ENCODE measurements around the gene CCDC142. TPM values are rescaled to one million over a fixed set of nuclear protein-coding genes. Genes with fewer than 3 reads are reported as not detected.
A peak's percentile ranks its signal among the peaks of the same experiment; 100 is the strongest.

CCDC142 gene
- polyA plus RNA-seq, 1 of the 3 experiments (the other 2 are of a cell fraction) = 8.7 TPM

- H3K27me3 ChIP-seq (ENCODE audit: insufficient read depth) = no peaks in the 10 kb centered on the region
- WGBS (ENCODE audit: low lambda C conversion rate) = 1% methylated on average over 30 of the region's 46 CpGs
- H3K9ac ChIP-seq = peak overlapping the region; percentile 68
- no peaks in the 10 kb centered on the region for H4K20me1 ChIP-seq (ENCODE audit: insufficient read depth)
- H3K79me2 ChIP-seq (ENCODE audit: insufficient read depth) = peaks cover 29% of the 10 kb centered on the region
- H3K27ac ChIP-seq (ENCODE audit: low read depth in 2 of 2, low read length in 1 of 2) = peak overlapping the region; percentile 69 to 99; a peak in 3 of 4 replicates
- H3K9me2 ChIP-seq = no peaks in the 10 kb centered on the region
- TF ChIP-seq ELF1 (IDR thresholded peaks at IDR 0.05) (peak; percentile 21; the same call in 1 of the 2 replicates), NFIC (IDR thresholded peaks at IDR 0.05; ENCODE audit: borderline replicate concordance) (no peak; the same call in 1 of the 2 replicates), GATA2 (CRISPR knock-in tag; IDR thresholded peaks at IDR 0.05) (no peak), POLR2AphosphoS5 (IDR thresholded peaks at IDR 0.05; ENCODE audit: low read depth, low read length) (peak; percentile 59), SMC3 (IDR thresholded peaks at IDR 0.05; ENCODE audit: low read depth, low read length) (no peak), ZBTB33 (IDR thresholded peaks at IDR 0.05; ENCODE audit: borderline replicate concordance, low read depth) (0 out of 2 replicates have a peak, but pooled peaks have one; percentile 38), TAF1 (IDR thresholded peaks at IDR 0.05; ENCODE audit: borderline replicate concordance, low read depth, low read length) (0 out of 2 replicates have a peak, but pooled peaks have one; percentile 7), RAD21 (IDR thresholded peaks at IDR 0.05; ENCODE audit: low read length) (no peak), GABPA (IDR thresholded peaks at IDR 0.05; ENCODE audit: low read depth) (0 out of 2 replicates have a peak, but pooled peaks have one; percentile 29), RXRA (IDR thresholded peaks at IDR 0.05; ENCODE audit: borderline replicate concordance, low read depth) (no peak), TCF12 (IDR thresholded peaks at IDR 0.05) (peak; percentile 33; the same call in 1 of the 2 replicates), RFX5 (IDR thresholded peaks at IDR 0.05; ENCODE audit: low read length) (no peak), NRF1 (IDR thresholded peaks at IDR 0.05; ENCODE audit: low read depth, low read length) (no peak), YY1 (IDR thresholded peaks at IDR 0.05; ENCODE audit: low read depth) (no peak), USF1 (IDR thresholded peaks at IDR 0.05; ENCODE audit: borderline replicate concordance, low read depth) (no peak), CTCF (IDR thresholded peaks at IDR 0.05) (no peak)
- TF ChIP-seq, protein P1, sequence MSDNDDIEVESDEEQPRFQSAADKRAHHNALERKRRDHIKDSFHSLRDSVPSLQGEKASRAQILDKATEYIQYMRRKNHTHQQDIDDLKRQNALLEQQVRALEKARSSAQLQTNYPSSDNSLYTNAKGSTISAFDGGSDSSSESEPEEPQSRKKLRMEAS (IDR thresholded peaks at IDR 0.05; ENCODE audit: low read depth) = no peak
- TF ChIP-seq, protein P2, sequence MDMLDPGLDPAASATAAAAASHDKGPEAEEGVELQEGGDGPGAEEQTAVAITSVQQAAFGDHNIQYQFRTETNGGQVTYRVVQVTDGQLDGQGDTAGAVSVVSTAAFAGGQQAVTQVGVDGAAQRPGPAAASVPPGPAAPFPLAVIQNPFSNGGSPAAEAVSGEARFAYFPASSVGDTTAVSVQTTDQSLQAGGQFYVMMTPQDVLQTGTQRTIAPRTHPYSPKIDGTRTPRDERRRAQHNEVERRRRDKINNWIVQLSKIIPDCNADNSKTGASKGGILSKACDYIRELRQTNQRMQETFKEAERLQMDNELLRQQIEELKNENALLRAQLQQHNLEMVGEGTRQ (IDR thresholded peaks at IDR 0.05; ENCODE audit: borderline replicate concordance, low read depth, low read length) = no peak
- peaks cover 0 to 27% of the 10 kb centered on the region in 2 experiments for H3K36me3 ChIP-seq (replicated peaks in 1 of 2; ENCODE audit: control insufficient read depth in 1 of 2, insufficient read depth in 2 of 2, low read length in 1 of 2)
- H3K4me1 ChIP-seq (ENCODE audit: control insufficient read depth in 1 of 2, insufficient read depth in 2 of 2, low read depth in 1 of 2, low read length in 1 of 2) = peaks cover 14 to 31% of the 10 kb centered on the region in 2 experiments; a peak in 3 of 4 replicates
- peaks cover 13% of the 10 kb centered on the region for H3F3A ChIP-seq (replicated peaks; ENCODE audit: insufficient read depth)
- peak overlapping the region; percentile 95 for H3K4me2 ChIP-seq
- H3K4me3 ChIP-seq (ENCODE audit: low read depth in 2 of 2, low read length in 1 of 2) = peak overlapping the region; percentile 68 to 70
- no peaks in the 10 kb centered on the region for H3K9me3 ChIP-seq
- POLR2A ChIA-PET = interaction anchor here (1.0 to 5.9 kb wide), 15 partner anchors 7 to 96 kb away, joined by 3 to 60 read pairs (median 5); partner anchors contain the start of genes AUP1, C2orf81, CCDC142 and HTRA2
- CTCF ChIA-PET = interaction anchor here (0.5 to 2.8 kb wide), 10 partner anchors 9 to 208 kb away, joined by 3 to 10 read pairs (median 4); partner anchors contain the start of genes CCDC142, PCGF1 and TTC31
- DNase-seq = peak; percentile 76
- H2AFZ ChIP-seq (ENCODE audit: low read depth) = peak overlapping the region; percentile 60
Observed at GRCh38 chr2:74457549-74458131, 25.2 kb downstream of the CCDC142 start.

All from SK-N-SH (cell line).